LNCAP (cell line): ENCODE measurements around the gene CCDC117.

Experiments
- TF ChIP-seq, protein P1 (sequence below): fragments of 450-650 bp; IDR thresholded peaks from 2 replicates; pipeline ENCODE4 v1.5.1; 2017; ENCODE audit warnings: mild to moderate bottlenecking

The CCDC117 gene

DNA sequence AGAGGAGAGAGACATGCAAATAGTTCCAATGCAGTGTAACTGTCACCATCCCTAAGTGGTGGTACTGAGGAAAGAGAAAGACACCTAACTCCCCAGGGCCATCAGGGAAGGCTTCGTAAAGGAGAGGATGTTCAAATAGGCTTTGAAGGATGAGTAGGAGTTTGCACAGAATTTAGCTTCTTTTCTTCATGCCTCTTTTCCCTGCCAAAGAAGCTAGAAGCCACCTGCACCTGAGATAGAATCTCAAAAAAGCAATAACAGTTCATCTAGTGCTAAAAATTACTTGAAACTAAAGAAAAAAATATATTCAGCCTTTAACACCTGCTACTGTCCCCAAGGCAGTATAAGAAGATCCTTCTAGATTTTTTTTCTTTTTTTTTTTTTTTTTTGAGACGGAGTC lies 44.6 kb downstream of the CCDC117 start:
- TF ChIP-seq, protein P1, sequence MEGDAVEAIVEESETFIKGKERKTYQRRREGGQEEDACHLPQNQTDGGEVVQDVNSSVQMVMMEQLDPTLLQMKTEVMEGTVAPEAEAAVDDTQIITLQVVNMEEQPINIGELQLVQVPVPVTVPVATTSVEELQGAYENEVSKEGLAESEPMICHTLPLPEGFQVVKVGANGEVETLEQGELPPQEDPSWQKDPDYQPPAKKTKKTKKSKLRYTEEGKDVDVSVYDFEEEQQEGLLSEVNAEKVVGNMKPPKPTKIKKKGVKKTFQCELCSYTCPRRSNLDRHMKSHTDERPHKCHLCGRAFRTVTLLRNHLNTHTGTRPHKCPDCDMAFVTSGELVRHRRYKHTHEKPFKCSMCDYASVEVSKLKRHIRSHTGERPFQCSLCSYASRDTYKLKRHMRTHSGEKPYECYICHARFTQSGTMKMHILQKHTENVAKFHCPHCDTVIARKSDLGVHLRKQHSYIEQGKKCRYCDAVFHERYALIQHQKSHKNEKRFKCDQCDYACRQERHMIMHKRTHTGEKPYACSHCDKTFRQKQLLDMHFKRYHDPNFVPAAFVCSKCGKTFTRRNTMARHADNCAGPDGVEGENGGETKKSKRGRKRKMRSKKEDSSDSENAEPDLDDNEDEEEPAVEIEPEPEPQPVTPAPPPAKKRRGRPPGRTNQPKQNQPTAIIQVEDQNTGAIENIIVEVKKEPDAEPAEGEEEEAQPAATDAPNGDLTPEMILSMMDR: no peak

DNA sequence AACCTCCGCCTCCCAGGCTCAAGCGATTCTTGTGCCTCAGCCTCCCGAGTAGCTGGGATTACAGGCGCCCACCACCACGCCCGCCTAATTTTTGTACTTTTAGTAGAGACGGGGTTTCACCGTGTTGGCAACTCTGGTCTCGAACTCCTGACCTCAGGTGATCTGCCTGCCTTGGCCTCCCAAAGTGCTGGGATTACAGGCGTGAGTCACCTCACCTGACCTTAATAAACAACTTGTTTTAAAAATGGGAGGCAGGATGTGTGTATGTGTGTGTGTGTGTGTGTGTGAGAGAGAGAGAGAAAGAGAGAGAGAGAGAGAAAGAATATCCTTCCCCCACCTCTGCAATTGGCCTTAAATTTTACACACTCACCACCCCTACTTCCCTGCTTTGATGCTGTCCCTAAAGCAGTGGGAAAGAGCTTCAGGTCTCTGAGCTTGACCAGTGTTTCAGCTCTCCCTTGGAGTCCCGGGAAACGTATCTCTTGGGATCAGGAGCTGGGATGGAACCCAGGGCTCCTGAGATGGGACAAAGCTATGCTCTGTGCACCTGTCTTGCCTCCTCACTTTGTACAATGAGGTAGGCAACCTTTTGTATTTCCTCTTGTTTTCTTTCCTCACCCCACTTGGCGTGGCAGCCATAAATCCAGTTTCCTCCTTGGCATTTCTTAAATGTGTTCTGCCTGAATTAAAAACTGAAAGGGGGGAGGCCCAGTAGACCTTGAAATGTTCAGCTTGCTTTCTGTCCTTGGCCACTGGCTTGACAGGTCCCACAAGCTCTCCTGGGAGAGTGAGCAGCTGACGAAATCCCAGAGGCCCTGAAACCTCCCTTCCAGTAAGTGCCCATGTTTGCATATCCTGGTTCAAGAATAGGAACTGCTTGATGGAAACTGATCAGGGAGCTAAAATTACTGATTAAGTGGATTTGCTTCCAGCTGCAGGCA lies 45.7 kb downstream of the CCDC117 start:
- TF ChIP-seq, protein P1: no peak

DNA sequence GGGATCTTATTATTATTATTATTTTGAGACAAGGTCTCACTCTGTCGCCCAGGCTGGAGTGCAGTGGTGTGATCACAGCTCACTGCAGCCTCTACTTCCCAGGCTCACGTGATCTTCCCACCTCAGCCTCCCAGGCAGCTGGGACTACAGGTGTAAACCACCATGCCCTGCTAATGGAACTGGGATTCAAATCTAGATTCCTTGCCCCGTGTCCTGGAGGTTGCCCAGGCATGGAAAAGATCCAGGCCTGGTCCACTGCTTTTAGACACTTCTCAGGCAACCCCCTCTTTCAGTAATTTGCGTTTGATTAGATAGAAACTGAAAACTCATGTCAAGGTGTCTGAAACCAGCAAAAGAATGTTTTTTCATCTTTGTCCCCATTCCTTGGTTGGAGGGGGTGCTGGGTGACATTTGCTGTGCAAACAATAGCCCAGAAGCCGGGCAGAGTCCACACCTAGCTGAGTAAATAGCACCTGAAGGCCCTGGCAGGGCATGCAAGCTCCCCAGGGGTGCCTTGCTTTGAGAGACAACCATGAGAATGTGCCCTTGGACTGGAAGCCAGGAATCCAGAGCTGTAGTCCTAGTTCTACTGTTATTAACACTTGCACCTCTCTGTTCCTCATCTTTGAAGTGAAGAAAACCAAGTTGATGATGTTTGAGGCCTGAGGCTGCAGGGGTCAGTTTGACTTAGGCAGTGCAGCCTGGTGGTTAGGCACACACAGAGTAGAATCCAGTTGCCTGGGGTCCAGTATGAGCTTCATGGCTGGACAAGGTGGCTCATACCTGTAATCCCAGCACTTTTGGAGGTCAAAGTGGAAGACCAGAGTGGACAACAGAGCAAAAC lies 47.0 kb downstream of the CCDC117 start:
- TF ChIP-seq, protein P1: no peak

DNA sequence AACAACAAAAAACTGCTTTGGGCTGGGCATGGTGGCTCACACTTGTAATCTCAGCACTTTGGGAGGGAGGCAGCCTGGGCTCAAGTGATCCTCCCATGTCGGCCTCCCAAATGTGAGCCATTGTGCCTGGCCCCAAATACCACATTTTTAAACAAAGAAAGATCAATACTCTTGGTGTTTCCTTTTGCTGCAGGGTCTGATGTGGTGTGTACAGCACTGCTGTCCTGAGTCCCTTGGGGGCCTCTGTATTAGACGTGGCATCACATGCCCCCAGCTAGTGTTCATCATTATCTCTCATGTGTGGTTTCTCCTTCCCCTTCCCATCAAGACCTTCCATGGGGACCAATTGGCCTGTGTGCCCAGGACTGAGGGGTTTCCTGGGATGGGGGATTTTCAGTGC lies 48.4 kb downstream of the CCDC117 start:
- TF ChIP-seq, protein P1: no peak

DNA sequence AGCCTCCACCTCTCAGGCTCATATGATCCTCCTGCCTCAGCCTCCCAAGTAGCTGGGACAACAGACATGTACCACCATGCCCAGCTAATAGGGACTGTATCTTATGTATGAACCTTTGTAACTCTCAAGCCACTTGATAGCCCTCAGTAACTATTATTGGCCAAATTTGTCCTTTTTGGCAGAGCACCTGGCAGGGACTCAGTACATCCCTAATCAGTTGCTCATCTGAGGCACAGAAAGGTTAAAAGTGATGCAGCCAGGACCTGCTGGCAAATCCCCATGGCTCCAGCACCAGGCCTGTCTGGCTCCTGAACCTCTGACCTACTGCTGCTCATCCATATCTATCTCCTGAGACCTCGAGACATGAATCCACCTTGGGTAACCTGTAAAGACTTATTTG lies 49.0 kb downstream of the CCDC117 start:
- TF ChIP-seq, protein P1: no peak

DNA sequence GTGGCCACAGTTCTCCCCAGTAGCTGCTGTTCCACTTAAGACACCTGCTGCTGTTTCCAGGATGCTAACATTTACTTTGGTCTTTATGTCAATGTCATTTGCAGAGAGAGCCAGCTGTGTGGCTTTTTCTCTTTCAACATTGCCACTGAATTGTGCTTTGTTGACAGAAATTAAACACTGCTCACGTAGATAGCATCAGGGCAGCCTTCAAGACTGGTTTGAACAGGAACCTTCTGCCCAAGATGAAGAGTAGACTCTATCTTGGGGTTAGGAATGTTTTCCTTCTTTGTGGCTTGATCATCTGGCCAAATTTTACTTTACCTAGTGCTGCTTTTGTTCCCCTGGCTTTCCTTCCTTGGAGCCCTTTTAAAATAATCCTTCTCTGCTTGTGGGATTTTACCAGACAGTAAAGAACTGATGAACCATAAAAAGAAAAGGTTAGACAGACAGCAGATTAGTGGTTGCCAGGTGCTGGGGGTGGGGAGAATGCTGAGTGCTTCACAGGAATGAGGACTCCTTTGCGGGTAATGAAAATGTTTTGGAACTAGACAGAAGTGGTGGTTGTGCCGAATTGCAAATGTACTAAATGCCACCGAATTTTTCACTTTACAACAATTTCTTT lies 50.5 kb downstream of the CCDC117 start:
- TF ChIP-seq, protein P1: no peak

DNA sequence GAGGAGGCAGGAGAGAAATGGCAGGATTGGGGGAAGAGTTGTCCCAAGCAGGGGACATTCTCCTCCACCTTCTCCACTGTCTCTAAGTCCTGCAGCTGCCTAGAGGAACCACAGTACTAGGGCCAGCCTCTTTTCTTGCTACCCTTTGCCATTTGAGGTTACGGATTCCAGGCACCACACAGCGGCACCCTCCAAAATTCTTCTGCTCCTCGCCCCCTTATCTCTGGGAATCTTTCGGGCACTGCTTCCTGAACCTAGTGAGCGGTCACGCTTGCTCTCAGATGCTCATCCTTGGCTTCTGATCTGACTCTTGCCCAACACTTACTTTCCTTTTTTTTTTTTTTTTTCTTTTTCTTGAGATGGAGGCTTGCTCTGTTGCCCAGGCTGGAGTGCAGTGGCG lies 54.4 kb downstream of the CCDC117 start:
- TF ChIP-seq, protein P1: no peak
